ENCODE results near the gene CLCN1.
"Not testable (repeated sequence)": the region's sequence is repeated elsewhere in the genome, so short reads cannot be mapped to it uniquely, and the experiment has no call there.

CLCN1 gene

GRCh38 chr7:143315776-143316175, at the start of gene CLCN1:
TSS of gene CLCN1 (plus strand) at chr7:143316111. CDS start at chr7:143316213, 102 bp downstream.
- no peak for ATAC-seq

- no peak for ATAC-seq
Measured at GRCh38 chr7:143269251-143269650, 46.7 kb upstream of the CLCN1 start.

GRCh38 chr7:143271240-143271639, 44.7 kb upstream of the CLCN1 start:
- no peak for ATAC-seq

- ATAC-seq: peak; percentile 21 to 36
Measured at GRCh38 chr7:143272871-143273270, 43.0 kb upstream of the CLCN1 start.

GRCh38 chr7:143279186-143280098, 36.5 kb upstream of the CLCN1 start:
- ATAC-seq: peak; percentile 74 to 85

GRCh38 chr7:143280160-143280559, 35.8 kb upstream of the CLCN1 start:
- ATAC-seq: peak; percentile 19 to 24

- no peak for ATAC-seq
Measured at GRCh38 chr7:143280566-143280965, 35.3 kb upstream of the CLCN1 start.

- ATAC-seq: no peak
Measured at GRCh38 chr7:143281529-143281928, 34.4 kb upstream of the CLCN1 start.

GRCh38 chr7:143282124-143282523, 33.8 kb upstream of the CLCN1 start:
- ATAC-seq: no peak

GRCh38 chr7:143283381-143283780, 32.5 kb upstream of the CLCN1 start:
- ATAC-seq: no peak

- no peak for ATAC-seq
Measured at GRCh38 chr7:143284591-143285469, 31.1 kb upstream of the CLCN1 start, which contains the start of gene TMEM139. TSS of gene TMEM139 (plus strand) at chr7:143284958. CDS start at chr7:143285958, 1,000 bp downstream.

- ATAC-seq: no peak
Measured at GRCh38 chr7:143285470-143285778, 30.5 kb upstream of the CLCN1 start.

GRCh38 chr7:143285806-143286521, 29.9 kb upstream of the CLCN1 start:
- ATAC-seq: no peak

GRCh38 chr7:143286522-143286890, 29.4 kb upstream of the CLCN1 start:
- ATAC-seq: no peak

- ATAC-seq: no peak
Measured at GRCh38 chr7:143287339-143287934, 28.5 kb upstream of the CLCN1 start.

GRCh38 chr7:143287935-143288826, 27.7 kb upstream of the CLCN1 start, which contains the start of gene CASP2:
TSS of gene CASP2 (plus strand) at chr7:143288351. CDS start at chr7:143288456, 105 bp downstream.
- peak; percentile 91 to 94 for ATAC-seq

- no peak for ATAC-seq
Measured at GRCh38 chr7:143288836-143289235, 27.1 kb upstream of the CLCN1 start.

- ATAC-seq: peak in 1 of 2 donors; percentile 22
Measured at GRCh38 chr7:143289421-143289820, 26.5 kb upstream of the CLCN1 start.

GRCh38 chr7:143289888-143290287, 26.0 kb upstream of the CLCN1 start:
- ATAC-seq: not testable (repeated sequence)

GRCh38 chr7:143290293-143290692, 25.6 kb upstream of the CLCN1 start:
- ATAC-seq: no peak

- no peak for ATAC-seq
Measured at GRCh38 chr7:143292876-143293275, 23.0 kb upstream of the CLCN1 start.
